ENCODE measurements around the gene AUP1. TPM values are rescaled to one million over a fixed set of nuclear protein-coding genes. Genes with fewer than 3 reads are reported as not detected.

The AUP1 gene
- total RNA-seq, 1 donor from 2014 or later = 120 TPM

GRCh38 chr2:74516650-74517049 is 12.9 kb downstream of the AUP1 start:
- H3K27me3 ChIP-seq = peaks cover 39% of the 10 kb centered on the region
- intact Hi-C loops (cut with DNase I) = no loop called here
- H3K36me3 ChIP-seq = no peaks in the 10 kb centered on the region
- H3K4me1 ChIP-seq = peaks cover 16 to 18% of the 10 kb centered on the region in 2 donors
- peak overlapping the region; percentile 46 to 58 for H3K4me3 ChIP-seq
- H3K9me3 ChIP-seq = no peaks in the 10 kb centered on the region
- no peak for DNase-seq (ENCODE audit: low spot score in 2 of 2)
- no peak overlapping the region for H3K27ac ChIP-seq
- no peak for TF ChIP-seq CTCF (IDR thresholded peaks at IDR 0.05)

DNA sequence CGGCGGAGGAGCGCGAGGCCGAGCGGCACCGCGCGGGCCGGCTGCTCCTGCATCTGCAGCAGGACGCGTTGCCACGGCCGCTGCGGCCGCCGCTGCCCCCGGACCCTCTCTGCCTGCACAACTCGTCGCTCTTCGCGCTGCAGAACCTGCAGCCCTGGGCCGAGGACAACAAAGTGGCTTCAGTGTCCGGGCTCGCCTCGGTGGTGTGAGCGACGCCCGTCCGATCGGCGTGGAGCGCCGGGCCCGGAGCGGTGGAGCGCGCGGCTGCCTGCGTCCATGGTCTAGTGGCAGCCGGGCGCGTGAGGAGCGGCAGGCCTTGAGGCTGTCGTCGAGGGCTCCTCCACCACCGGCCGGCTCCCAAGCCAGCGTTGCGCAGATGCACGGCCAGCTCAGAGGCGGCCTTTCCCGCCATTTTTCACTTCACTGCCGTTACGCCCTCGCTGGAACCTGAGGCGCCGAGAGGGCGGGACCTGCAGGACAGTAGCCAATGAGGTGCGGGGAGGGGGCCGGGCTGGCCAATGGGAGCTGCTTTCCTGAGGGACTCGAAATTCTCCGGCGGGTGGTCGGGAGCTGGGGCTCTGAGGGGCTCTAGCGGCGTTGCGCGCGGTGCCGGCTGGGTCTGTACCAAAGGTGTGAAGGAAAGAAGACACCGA is 13.4 kb downstream of the AUP1 start:
- intact Hi-C loops (cut with DNase I) = no loop called here
- peaks cover 16 to 18% of the 10 kb centered on the region in 2 donors for H3K4me1 ChIP-seq
- TF ChIP-seq CTCF (IDR thresholded peaks at IDR 0.05) = no peak
- DNase-seq (ENCODE audit: low spot score in 2 of 2) = no peak
- peaks cover 39% of the 10 kb centered on the region for H3K27me3 ChIP-seq
- H3K36me3 ChIP-seq = no peaks in the 10 kb centered on the region
- no peaks in the 10 kb centered on the region for H3K9me3 ChIP-seq
- H3K27ac ChIP-seq = no peak overlapping the region
- H3K4me3 ChIP-seq = peak overlapping the region; percentile 46 to 58

GRCh38 chr2:74515271-74515980 is 14.1 kb downstream of the AUP1 start:
- Histone ChIP-seq H3K27ac (no peak overlapping the region), H3K4me1 (peaks cover 16 to 18% of the 10 kb centered on the region in 2 donors), H3K9me3 (no peaks in the 10 kb centered on the region), H3K4me3 (peak overlapping the region; percentile 46 to 58), H3K36me3 (no peaks in the 10 kb centered on the region), H3K27me3 (peaks cover 39% of the 10 kb centered on the region)
- no peak for DNase-seq (ENCODE audit: low spot score in 2 of 2)
- intact Hi-C loops (cut with DNase I) = no loop called here
- TF ChIP-seq CTCF (IDR thresholded peaks at IDR 0.05) = no peak

DNA sequence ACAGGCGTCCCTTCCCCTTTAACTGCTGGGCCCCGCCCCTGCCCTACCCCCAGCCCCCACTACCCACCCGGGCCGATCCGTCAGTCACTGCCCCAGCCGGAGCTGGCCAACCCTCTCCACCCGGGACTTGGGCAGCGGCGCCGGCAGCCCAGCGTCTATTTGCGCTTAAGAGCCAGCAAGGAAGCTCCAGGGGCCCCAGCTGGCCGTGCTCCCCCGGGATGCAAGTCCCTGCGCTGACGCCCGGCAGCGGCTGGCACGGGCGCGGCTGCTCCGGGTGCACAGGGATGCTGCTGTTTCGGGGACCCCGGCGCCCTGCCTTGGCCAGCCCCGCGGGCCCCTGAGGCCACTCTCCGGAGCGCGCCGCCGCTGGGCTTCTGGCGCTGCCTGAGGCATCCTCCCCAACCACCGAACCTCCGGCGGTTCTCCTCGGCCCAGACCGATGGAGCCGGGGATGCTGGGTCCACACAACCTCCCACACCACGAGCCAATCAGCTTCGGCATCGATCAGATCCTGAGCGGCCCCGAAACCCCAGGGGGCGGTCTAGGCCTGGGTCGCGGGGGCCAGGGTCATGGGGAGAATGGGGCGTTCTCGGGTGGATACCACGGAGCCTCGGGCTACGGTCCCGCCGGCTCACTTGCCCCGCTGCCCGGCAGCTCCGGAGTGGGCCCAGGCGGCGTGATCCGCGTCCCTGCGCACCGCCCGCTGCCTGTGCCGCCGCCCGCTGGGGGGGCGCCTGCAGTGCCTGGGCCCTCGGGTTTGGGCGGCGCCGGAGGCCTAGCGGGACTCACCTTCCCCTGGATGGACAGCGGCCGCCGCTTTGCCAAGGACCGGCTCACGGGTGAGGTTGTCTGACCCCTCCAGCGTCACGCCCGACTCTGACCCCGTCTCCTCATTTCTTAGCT is 14.9 kb downstream of the AUP1 start, which contains the start of gene TLX2:
TLX2 (plus strand) TSS at position 83 of the 903 bp plus-strand sequence; CDS start at position 440, 357 bp downstream.
- Histone ChIP-seq H3K27ac (no peak within 1 kb of the TSS), H3K36me3 (no peaks in the 10 kb centered on the region), H3K27me3 (peaks cover 39% of the 10 kb centered on the region), H3K4me1 (peaks cover 16 to 18% of the 10 kb centered on the region in 2 donors), H3K4me3 (peak within 1 kb of the TSS in 1 of 2 donors; percentile 58), H3K9me3 (no peaks in the 10 kb centered on the region)
- DNase-seq (ENCODE audit: low spot score in 2 of 2) = no peak
- intact Hi-C loops (cut with DNase I) = no loop called here
- no peak for TF ChIP-seq CTCF (IDR thresholded peaks at IDR 0.05)

- intact Hi-C loops (cut with DNase I) = no loop called here
- TF ChIP-seq CTCF (IDR thresholded peaks at IDR 0.05) = no peak
- H3K36me3 ChIP-seq = no peaks in the 10 kb centered on the region
- peaks cover 16 to 18% of the 10 kb centered on the region in 2 donors for H3K4me1 ChIP-seq
- no peak overlapping the region for H3K27ac ChIP-seq
- DNase-seq (ENCODE audit: low spot score in 2 of 2) = no peak
- peak overlapping the region in 1 of 2 donors; percentile 58 for H3K4me3 ChIP-seq
- peaks cover 39% of the 10 kb centered on the region for H3K27me3 ChIP-seq
- H3K9me3 ChIP-seq = no peaks in the 10 kb centered on the region
These were observed 15.7 kb downstream of the AUP1 start for GRCh38 chr2:74513605-74514367.
